HuH-7 (cell line): ENCODE data around the gene GPR143.

Experiments used
- DNase-seq: peaks from one replicate; pipeline ENCODE4 v3.0.0; 2011; ENCODE audit warnings: low spot score

The GPR143 gene

GRCh38 chrX:9708086-9708485 is 57.6 kb downstream of the GPR143 start:
- DNase-seq: no peak

- DNase-seq: no peak
Observed at GRCh38 chrX:9707306-9708033, 58.2 kb downstream of the GPR143 start.

- DNase-seq: no peak
Observed at GRCh38 chrX:9706421-9706820, 59.2 kb downstream of the GPR143 start.

- no peak for DNase-seq
Observed at GRCh38 chrX:9704876-9705465, 60.7 kb downstream of the GPR143 start.

GRCh38 chrX:9703406-9703805 is 62.2 kb downstream of the GPR143 start:
- DNase-seq: no peak

- DNase-seq: no peak
Observed at GRCh38 chrX:9701790-9702189, 63.9 kb downstream of the GPR143 start.

GRCh38 chrX:9700555-9700954 is 65.1 kb downstream of the GPR143 start:
- no peak for DNase-seq

- DNase-seq: no peak
Observed at GRCh38 chrX:9698576-9698975, 67.1 kb downstream of the GPR143 start.

- no peak for DNase-seq
Observed at GRCh38 chrX:9693307-9694001, 72.2 kb downstream of the GPR143 start.

GRCh38 chrX:9690046-9690445 is 75.6 kb downstream of the GPR143 start:
- DNase-seq: no peak

- DNase-seq: no peak
Observed at GRCh38 chrX:9688833-9689232, 76.8 kb downstream of the GPR143 start.

- no peak for DNase-seq
Observed at GRCh38 chrX:9687899-9688298, 77.7 kb downstream of the GPR143 start.

- no peak for DNase-seq
Observed at GRCh38 chrX:9683350-9683749, 82.3 kb downstream of the GPR143 start.

- DNase-seq: no peak
Observed at GRCh38 chrX:9682861-9683260, 82.8 kb downstream of the GPR143 start.

- no peak for DNase-seq
Observed at GRCh38 chrX:9682456-9682855, 83.2 kb downstream of the GPR143 start.

GRCh38 chrX:9681422-9681821 is 84.2 kb downstream of the GPR143 start:
- no peak for DNase-seq

- no peak for DNase-seq
Observed at GRCh38 chrX:9681011-9681410, 84.6 kb downstream of the GPR143 start.

- no peak for DNase-seq
Observed at GRCh38 chrX:9678215-9678965, 87.3 kb downstream of the GPR143 start.

GRCh38 chrX:9677098-9677739 is 88.4 kb downstream of the GPR143 start:
- DNase-seq: no peak

GRCh38 chrX:9676738-9677097 is 88.9 kb downstream of the GPR143 start:
- no peak for DNase-seq

- DNase-seq: no peak
Observed at GRCh38 chrX:9676306-9676705, 89.3 kb downstream of the GPR143 start.
